A673 (cell line): Measurements from ENCODE around the gene C3orf22. TPM values are rescaled to one million over a fixed set of nuclear protein-coding genes. Genes with fewer than 3 reads are reported as not detected.
A peak's percentile ranks its signal among the peaks of the same experiment; 100 is the strongest.

Source experiments
- BruUV-seq: library from RNA; stranded (reverse); fragments of 400-500 nt; replicated peaks from 2 replicates; lab custom pipeline; 2021; lab: Mats Ljungman, UMichigan
- CTCF ChIA-PET: fragments of 300-600 bp; sonication (Branson Sonifier 250); formaldehyde crosslinking; loops from one replicate; lab custom pipeline; 2022; ENCODE audit warnings: antibody characterized with exemption; lab: Charles Lee
- POLR2A ChIA-PET: fragments of 300-600 bp; sonication (Branson Sonifier 250); formaldehyde crosslinking; loops from one replicate; lab custom pipeline; 2022; ENCODE audit warnings: antibody characterized with exemption; ENCODE audit not compliant: low non-redundant PET; lab: Charles Lee
- DNase-seq: peaks from one replicate; pipeline ENCODE4 v3.0.0-alpha.2; 2015; ENCODE audit warnings: low spot score
- H3K27ac ChIP-seq: fragments of 200-600 bp; sonication (generic); 2 replicates; pipeline ENCODE4 v1.5.1; 2016; ENCODE audit warnings: mixed run types, low read depth, mild to moderate bottlenecking, mixed read lengths, antibody characterized with exemption, low read length; ENCODE audit not compliant: poor library complexity, severe bottlenecking
- H3K27me3 ChIP-seq: fragments of 200-600 bp; sonication (generic); replicated peaks from 2 replicates; pipeline ENCODE4 v1.6.1; 2017; ENCODE audit warnings: mixed run types, low read depth, mild to moderate bottlenecking, mixed read lengths, antibody characterized with exemption, low read length; ENCODE audit not compliant: insufficient read depth, poor library complexity
- H3K36me3 ChIP-seq: fragments of 200-600 bp; sonication (generic); 2 replicates; pipeline ENCODE4 v1.6.1; 2016; ENCODE audit warnings: mixed run types, mild to moderate bottlenecking, mixed read lengths, antibody characterized with exemption, low read length; ENCODE audit not compliant: insufficient read depth, poor library complexity, severe bottlenecking
- H3K4me1 ChIP-seq: fragments of 200-600 bp; sonication (generic); 2 replicates; pipeline ENCODE4 v1.6.1; 2017; ENCODE audit warnings: mixed run types, mild to moderate bottlenecking, mixed read lengths, antibody characterized with exemption, low read length; ENCODE audit not compliant: insufficient read depth, poor library complexity, severe bottlenecking
- H3K4me3 ChIP-seq: fragments of 200-600 bp; sonication (generic); 2 replicates; pipeline ENCODE4 v1.5.1; 2016; ENCODE audit warnings: low read depth, mixed run types, mild to moderate bottlenecking, mixed read lengths, low read length; ENCODE audit not compliant: poor library complexity, severe bottlenecking
- H3K9me3 ChIP-seq: fragments of 200-600 bp; sonication (generic); 2 replicates; pipeline ENCODE4 v1.6.1; 2016; ENCODE audit warnings: mixed run types, low read depth, mild to moderate bottlenecking, mixed read lengths, antibody characterized with exemption, low read length; ENCODE audit not compliant: poor library complexity, severe bottlenecking
- EZH2 ChIP-seq: fragments of 200-600 bp; sonication (generic); IDR thresholded peaks from 2 replicates; pipeline ENCODE4 v1.6.1; 2017; ENCODE audit warnings: borderline replicate concordance, low read depth, mild to moderate bottlenecking, mixed read lengths, antibody characterized with exemption, low read length; ENCODE audit not compliant: poor library complexity, severe bottlenecking
- intact Hi-C: fragments of 100-400 bp; cut with micrococcal nuclease; formaldehyde crosslinking; loops from one replicate; pipeline ENCODE4 v1.10.0; 2022; ENCODE audit not compliant: unreplicated experiment
- total RNA-seq: library from RNA; stranded (reverse); gene quantifications from 2 replicates; pipeline ENCODE4 v1.2.3, GENCODE V29; 2021
- TF ChIP-seq, protein P1 (sequence below): fragments of 300-800, 200-600 bp; sonication (generic); conservative IDR thresholded peaks from 2 replicates; pipeline ENCODE4 v1.5.1; 2017; ENCODE audit warnings: low read depth, mild to moderate bottlenecking, antibody characterized with exemption, low read length, moderate library complexity, mixed read lengths

C3orf22 gene
- total RNA-seq, 1 experiment from 2014 or later = not detected

DNA sequence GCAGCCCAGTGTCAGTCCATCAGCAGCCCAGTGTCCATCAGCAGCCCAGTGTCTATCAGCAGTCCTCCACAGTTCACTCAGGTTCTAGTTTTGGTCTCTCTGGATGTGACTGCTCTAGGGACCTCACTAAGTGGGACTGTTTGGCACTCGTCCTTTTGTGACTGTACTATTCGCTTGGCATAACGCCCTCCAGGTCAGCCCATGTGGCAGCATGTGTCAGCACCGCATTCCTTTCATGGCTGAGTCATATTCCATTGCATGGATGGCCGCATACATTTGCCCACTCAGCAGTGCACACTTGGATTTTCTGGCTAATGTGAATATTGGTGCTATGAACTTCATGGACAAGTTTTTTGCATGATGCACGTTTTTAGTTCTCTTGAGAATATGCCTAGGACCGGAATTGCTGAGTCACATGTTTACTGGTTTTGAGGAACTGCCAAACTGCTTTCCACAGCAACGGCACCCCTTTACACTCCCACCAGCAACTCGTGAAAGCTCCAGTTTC, 18.3 kb downstream of the C3orf22 start:
- POLR2A ChIA-PET = no interaction called here
- Histone ChIP-seq H3K9me3 (no peaks in the 10 kb centered on the region), H3K4me1 (peaks cover 7% of the 10 kb centered on the region), H3K27me3 (no peaks in the 10 kb centered on the region), H3K27ac (no peak overlapping the region), H3K36me3 (no peaks in the 10 kb centered on the region), H3K4me3 (no peak overlapping the region)
- no peak for TF ChIP-seq EZH2
- TF ChIP-seq, protein P1, sequence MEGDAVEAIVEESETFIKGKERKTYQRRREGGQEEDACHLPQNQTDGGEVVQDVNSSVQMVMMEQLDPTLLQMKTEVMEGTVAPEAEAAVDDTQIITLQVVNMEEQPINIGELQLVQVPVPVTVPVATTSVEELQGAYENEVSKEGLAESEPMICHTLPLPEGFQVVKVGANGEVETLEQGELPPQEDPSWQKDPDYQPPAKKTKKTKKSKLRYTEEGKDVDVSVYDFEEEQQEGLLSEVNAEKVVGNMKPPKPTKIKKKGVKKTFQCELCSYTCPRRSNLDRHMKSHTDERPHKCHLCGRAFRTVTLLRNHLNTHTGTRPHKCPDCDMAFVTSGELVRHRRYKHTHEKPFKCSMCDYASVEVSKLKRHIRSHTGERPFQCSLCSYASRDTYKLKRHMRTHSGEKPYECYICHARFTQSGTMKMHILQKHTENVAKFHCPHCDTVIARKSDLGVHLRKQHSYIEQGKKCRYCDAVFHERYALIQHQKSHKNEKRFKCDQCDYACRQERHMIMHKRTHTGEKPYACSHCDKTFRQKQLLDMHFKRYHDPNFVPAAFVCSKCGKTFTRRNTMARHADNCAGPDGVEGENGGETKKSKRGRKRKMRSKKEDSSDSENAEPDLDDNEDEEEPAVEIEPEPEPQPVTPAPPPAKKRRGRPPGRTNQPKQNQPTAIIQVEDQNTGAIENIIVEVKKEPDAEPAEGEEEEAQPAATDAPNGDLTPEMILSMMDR = no peak
- CTCF ChIA-PET = no interaction called here
- intact Hi-C loops = no loop called here
- DNase-seq = peak; percentile 72
- no TSS peak for BruUV-seq

- no peak for DNase-seq
- Histone ChIP-seq H3K9me3 (no peaks in the 10 kb centered on the region), H3K27ac (no peak overlapping the region), H3K36me3 (no peaks in the 10 kb centered on the region), H3K4me1 (peaks cover 7% of the 10 kb centered on the region), H3K4me3 (no peak overlapping the region), H3K27me3 (no peaks in the 10 kb centered on the region)
- TF ChIP-seq EZH2 = no peak
- TF ChIP-seq, protein P1 = no peak
- ChIA-PET CTCF (no interaction called here), POLR2A (no interaction called here)
- BruUV-seq = no TSS peak
- intact Hi-C loops = no loop called here
Measured at GRCh38 chr3:126539558-126540250, 19.0 kb downstream of the C3orf22 start.

DNA sequence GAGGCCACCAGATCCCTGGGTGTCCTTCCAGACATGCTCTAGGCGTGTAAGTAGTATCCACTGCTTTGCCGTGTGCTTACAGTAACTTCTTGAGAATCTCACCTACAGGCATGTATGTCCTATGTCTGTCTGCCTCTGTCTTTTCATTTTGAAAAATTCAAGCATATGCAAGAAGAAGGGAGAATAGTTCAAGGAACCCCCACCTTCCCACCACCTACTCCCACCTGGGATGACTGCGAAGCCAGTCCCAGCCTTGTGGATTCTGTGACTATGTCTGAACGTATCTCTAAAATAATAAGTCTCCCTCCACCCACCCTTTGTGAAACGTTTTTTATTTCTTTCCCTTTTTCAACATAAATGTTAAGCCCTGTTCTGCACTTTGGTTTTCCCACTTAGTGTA, 19.8 kb downstream of the C3orf22 start:
- intact Hi-C loops = no loop called here
- BruUV-seq = no TSS peak
- Histone ChIP-seq H3K27ac (no peak overlapping the region), H3K36me3 (no peaks in the 10 kb centered on the region), H3K27me3 (peaks cover 2% of the 10 kb centered on the region), H3K9me3 (no peaks in the 10 kb centered on the region), H3K4me3 (no peak overlapping the region), H3K4me1 (peaks cover 7% of the 10 kb centered on the region)
- no peak for DNase-seq
- TF ChIP-seq EZH2 = no peak
- TF ChIP-seq, protein P1 = no peak
- ChIA-PET CTCF (no interaction called here), POLR2A (no interaction called here)
